IPS DF 6.9 (cell line): Measurements from ENCODE around the gene ROBO1.

ENCODE experiments used
- DNase-seq: peaks from one replicate; pipeline ENCODE4 v3.0.0-alpha.2; 2013; ENCODE audit warnings: low read depth, low spot score
- H3K27ac ChIP-seq: one replicate; pipeline ENCODE4 v1.5.1; 2013; ENCODE audit warnings: low read length, control low read depth
- H3K27me3 ChIP-seq: 2 replicates; pipeline ENCODE4 v1.6.1; 2013; ENCODE audit warnings: mild to moderate bottlenecking, low read length; ENCODE audit not compliant: control insufficient read depth, insufficient read depth
- H3K36me3 ChIP-seq: 2 replicates; pipeline ENCODE4 v1.6.1; 2013; ENCODE audit warnings: low read length; ENCODE audit not compliant: control insufficient read depth, insufficient read depth
- H3K4me1 ChIP-seq: 2 replicates; pipeline ENCODE4 v1.6.1; 2013; ENCODE audit warnings: low read length; ENCODE audit not compliant: control insufficient read depth, insufficient read depth
- H3K4me3 ChIP-seq: 2 replicates; pipeline ENCODE4 v1.5.1; 2013; ENCODE audit warnings: mild to moderate bottlenecking, low read length
- H3K9me3 ChIP-seq: 2 replicates; pipeline ENCODE4 v1.6.1; 2013; ENCODE audit warnings: low read length, inconsistent platforms; ENCODE audit not compliant: control insufficient read depth, insufficient read depth
- WGBS: extraction: QIAGEN DNeasy Blood & Tissue Kit; methylation state at CpG from one replicate; pipeline ENCODE4 v1.1.7; 2013; ENCODE audit warnings: mixed read lengths, missing lambda C conversion rate; ENCODE audit not compliant: insufficient read length, insufficient coverage; 5-methylcytosine and 5-hydroxymethylcytosine counted together

The ROBO1 gene

GRCh38 chr3:79230266-79230665, 537.5 kb downstream of the ROBO1 start:
- Histone ChIP-seq H3K9me3 (no peaks in the 10 kb centered on the region), H3K4me1 (no peaks in the 10 kb centered on the region), H3K36me3 (no peaks in the 10 kb centered on the region), H3K4me3 (no peak overlapping the region), H3K27ac (no peak overlapping the region), H3K27me3 (no peaks in the 10 kb centered on the region)
- no CpG with 5 or more reads among the region's 1 CpG for WGBS
- no peak for DNase-seq

GRCh38 chr3:79217096-79217495, 550.7 kb downstream of the ROBO1 start:
- H3K4me1 ChIP-seq: no peaks in the 10 kb centered on the region
- no peak for DNase-seq
- no CpG with 5 or more reads among the region's 2 CpGs for WGBS

GRCh38 chr3:79215286-79215685, 552.5 kb downstream of the ROBO1 start:
- Histone ChIP-seq H3K27ac (no peak overlapping the region), H3K27me3 (no peaks in the 10 kb centered on the region), H3K9me3 (no peaks in the 10 kb centered on the region), H3K4me3 (no peak overlapping the region), H3K36me3 (no peaks in the 10 kb centered on the region), H3K4me1 (no peaks in the 10 kb centered on the region)
- WGBS: no CpG with 5 or more reads among the region's 4 CpGs
- DNase-seq: no peak

More at GRCh38 chr3:79217096-79217495, 550.7 kb downstream of the ROBO1 start:
- Histone ChIP-seq H3K9me3 (no peaks in the 10 kb centered on the region), H3K36me3 (no peaks in the 10 kb centered on the region), H3K27ac (no peak overlapping the region), H3K27me3 (no peaks in the 10 kb centered on the region), H3K4me3 (no peak overlapping the region)

- no peak overlapping the region for H3K4me3 ChIP-seq
- H3K36me3 ChIP-seq: no peaks in the 10 kb centered on the region
- H3K27ac ChIP-seq: no peak overlapping the region
- no CpG with 5 or more reads among the region's 12 CpGs for WGBS
- no peaks in the 10 kb centered on the region for H3K9me3 ChIP-seq
- H3K27me3 ChIP-seq: no peaks in the 10 kb centered on the region
- no peak for DNase-seq
- no peaks in the 10 kb centered on the region for H3K4me1 ChIP-seq
These were observed 556.0 kb downstream of the ROBO1 start for GRCh38 chr3:79211586-79212359.

- Histone ChIP-seq H3K27ac (no peak overlapping the region), H3K27me3 (no peaks in the 10 kb centered on the region), H3K9me3 (no peaks in the 10 kb centered on the region), H3K4me3 (no peak overlapping the region), H3K36me3 (no peaks in the 10 kb centered on the region), H3K4me1 (no peaks in the 10 kb centered on the region)
- WGBS: no CpG with 5 or more reads among the region's 3 CpGs
- no peak for DNase-seq
These were observed 563.4 kb downstream of the ROBO1 start for GRCh38 chr3:79204351-79204750.

GRCh38 chr3:79203144-79203519, 564.7 kb downstream of the ROBO1 start:
- Histone ChIP-seq H3K9me3 (no peaks in the 10 kb centered on the region), H3K36me3 (no peaks in the 10 kb centered on the region), H3K4me3 (no peak overlapping the region), H3K27ac (no peak overlapping the region), H3K27me3 (no peaks in the 10 kb centered on the region), H3K4me1 (no peaks in the 10 kb centered on the region)
- no peak for DNase-seq
- WGBS: no CpG with 5 or more reads among the region's 3 CpGs

- Histone ChIP-seq H3K36me3 (no peaks in the 10 kb centered on the region), H3K4me3 (no peak overlapping the region), H3K27me3 (no peaks in the 10 kb centered on the region), H3K27ac (no peak overlapping the region), H3K9me3 (no peaks in the 10 kb centered on the region), H3K4me1 (no peaks in the 10 kb centered on the region)
- no peak for DNase-seq
- WGBS: no CpG with 5 or more reads among the region's 5 CpGs
These were observed 565.2 kb downstream of the ROBO1 start for GRCh38 chr3:79202471-79203143.

GRCh38 chr3:79200456-79200855, 567.3 kb downstream of the ROBO1 start:
- Histone ChIP-seq H3K9me3 (no peaks in the 10 kb centered on the region), H3K4me1 (no peaks in the 10 kb centered on the region), H3K27me3 (no peaks in the 10 kb centered on the region), H3K36me3 (no peaks in the 10 kb centered on the region), H3K4me3 (no peak overlapping the region), H3K27ac (no peak overlapping the region)
- no peak for DNase-seq
- no CpG with 5 or more reads among the region's 1 CpG for WGBS

- H3K27ac ChIP-seq: no peak overlapping the region
- no peaks in the 10 kb centered on the region for H3K36me3 ChIP-seq
- H3K4me3 ChIP-seq: no peak overlapping the region
- H3K27me3 ChIP-seq: no peaks in the 10 kb centered on the region
- WGBS: no CpG with 5 or more reads among the region's 1 CpG
- no peaks in the 10 kb centered on the region for H3K9me3 ChIP-seq
- no peak for DNase-seq
- no peaks in the 10 kb centered on the region for H3K4me1 ChIP-seq
These were observed 567.8 kb downstream of the ROBO1 start for GRCh38 chr3:79199966-79200365.

GRCh38 chr3:79187426-79187825, 580.4 kb downstream of the ROBO1 start:
- Histone ChIP-seq H3K27me3 (no peaks in the 10 kb centered on the region), H3K9me3 (no peaks in the 10 kb centered on the region), H3K36me3 (no peaks in the 10 kb centered on the region), H3K4me3 (no peak overlapping the region), H3K27ac (no peak overlapping the region), H3K4me1 (no peaks in the 10 kb centered on the region)
- no CpG with 5 or more reads among the region's 5 CpGs for WGBS
- no peak for DNase-seq

- Histone ChIP-seq H3K27ac (no peak overlapping the region), H3K36me3 (no peaks in the 10 kb centered on the region), H3K4me1 (no peaks in the 10 kb centered on the region), H3K27me3 (no peaks in the 10 kb centered on the region), H3K4me3 (no peak overlapping the region), H3K9me3 (no peaks in the 10 kb centered on the region)
- no peak for DNase-seq
- WGBS: no CpG with 5 or more reads among the region's 3 CpGs
These were observed 583.5 kb downstream of the ROBO1 start for GRCh38 chr3:79184251-79184650.
